Fibroblast of skin of right biceps (primary cell): ENCODE data around the gene MFSD6L.
"Not testable (repeated sequence)": the region's sequence is repeated elsewhere in the genome, so short reads cannot be mapped to it uniquely, and the experiment has no call there.

Experiments
- DNase-seq: peaks from one replicate; pipeline ENCODE4 v3.0.0-alpha.2; 2013

Gene MFSD6L

DNA sequence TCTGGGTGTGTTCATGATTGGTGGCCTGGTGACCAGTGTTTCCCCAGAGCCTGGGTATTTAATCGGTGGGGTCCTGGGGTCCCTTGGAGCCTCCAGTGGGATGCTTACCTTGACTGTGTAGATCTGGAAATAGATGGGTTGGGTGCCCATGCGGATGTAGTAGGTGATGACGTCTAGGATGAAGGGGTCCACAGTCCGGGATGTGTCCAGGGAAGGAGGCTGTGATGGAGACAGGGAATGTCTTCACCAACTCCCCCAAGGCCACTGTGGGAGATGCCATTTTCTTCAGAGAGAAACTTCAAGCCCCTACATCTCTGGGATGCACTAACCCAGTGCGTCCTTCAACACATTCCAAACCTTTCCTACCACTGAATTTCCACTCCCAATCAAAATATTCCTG lies 24.1 kb upstream of the MFSD6L start:
- no peak for DNase-seq

DNA sequence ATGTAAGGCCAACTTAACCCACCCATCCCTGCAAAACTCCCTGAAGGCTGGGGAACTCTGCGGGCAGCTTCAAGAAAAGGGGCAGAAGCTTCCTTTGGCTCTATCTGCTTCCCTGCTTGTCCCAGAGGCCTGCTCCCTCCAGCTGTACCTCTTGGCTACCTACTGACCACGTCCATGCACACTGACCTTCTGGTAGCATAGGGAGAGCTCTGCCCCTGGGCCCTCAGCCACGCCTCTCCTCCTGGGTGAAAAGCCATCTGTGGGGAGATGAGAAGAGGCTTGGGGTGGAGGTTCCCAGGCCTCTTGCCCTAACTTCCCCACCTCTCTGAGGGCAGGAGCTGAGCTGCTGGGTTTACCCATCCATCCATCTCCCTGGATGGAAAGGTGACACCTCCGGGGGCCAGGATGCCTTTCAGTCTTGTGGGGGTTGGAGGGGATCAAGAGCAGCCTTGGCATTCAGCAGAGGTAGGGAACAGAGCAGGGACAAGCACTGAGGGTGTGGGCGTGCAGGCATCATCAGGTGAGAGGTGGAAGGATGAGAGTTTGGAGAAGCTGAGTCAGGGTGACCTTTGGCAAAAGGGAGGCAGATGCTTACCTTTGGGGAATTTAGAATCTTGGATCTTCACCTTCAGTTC lies 23.4 kb upstream of the MFSD6L start:
- DNase-seq, result no peak

DNA sequence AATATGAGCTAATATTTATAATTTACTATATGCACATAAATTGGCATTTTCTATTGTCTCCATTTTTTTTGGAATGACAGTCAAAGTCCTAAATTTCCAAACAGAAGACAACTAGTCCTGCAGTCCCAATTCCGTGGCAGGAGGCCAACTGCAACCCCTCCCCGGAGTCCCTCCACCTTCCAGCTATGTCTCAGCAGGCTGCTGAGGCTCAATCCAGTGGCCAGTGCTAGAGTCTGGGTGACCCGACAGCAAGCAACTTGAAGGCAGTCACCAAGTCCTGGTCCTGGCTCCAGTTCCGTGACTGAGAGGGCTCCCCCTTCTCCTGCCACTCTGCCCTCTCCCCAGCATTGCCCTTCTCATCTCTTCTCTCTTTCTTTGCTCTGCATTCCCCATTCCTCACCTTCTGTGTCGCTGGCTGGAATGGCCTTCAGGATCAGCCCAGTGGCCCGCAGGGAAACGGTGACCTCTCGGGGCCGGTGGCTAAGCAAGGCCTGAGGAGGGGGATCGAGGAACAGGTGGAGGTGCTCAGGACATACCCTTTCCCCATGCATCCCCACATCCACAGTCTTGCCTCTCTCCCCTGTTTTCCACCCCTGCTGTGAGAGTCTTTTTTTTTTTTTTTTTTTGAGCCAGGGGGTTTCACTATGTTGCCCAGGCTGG lies 22.4 kb upstream of the MFSD6L start:
- no peak for DNase-seq

DNA sequence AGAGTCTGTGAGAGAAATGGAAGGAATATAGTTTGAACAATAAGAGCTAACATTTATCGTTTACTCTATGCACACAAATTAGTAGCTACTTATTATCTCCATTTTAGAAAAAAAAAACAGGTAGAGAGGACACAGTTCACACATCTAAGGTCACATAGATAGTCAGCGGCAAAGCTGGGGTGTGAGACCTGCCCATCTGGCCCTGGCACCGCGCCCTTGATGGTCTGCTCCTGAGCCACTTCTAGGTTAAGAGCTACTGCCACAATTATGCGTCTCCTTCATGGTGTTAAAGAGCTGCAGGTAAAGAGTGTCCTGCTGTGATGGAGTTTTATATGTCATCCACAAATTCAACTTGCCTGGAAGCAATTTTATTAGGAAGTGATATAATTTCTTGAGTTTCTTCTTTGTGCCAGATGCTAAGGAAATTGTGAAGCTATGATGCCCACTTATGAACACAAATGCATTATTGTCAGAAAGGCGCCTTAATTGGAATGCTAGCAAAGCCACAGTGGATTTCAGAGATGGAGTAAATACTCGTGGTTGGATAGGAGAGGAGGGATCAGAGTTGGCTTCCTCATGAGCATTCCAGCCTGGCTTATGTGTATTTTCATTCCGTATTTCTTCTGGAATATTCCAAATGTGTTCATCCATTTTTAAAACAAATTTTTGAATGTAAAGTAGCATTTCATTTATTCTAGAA lies 21.3 kb upstream of the MFSD6L start:
- no peak for DNase-seq

DNA sequence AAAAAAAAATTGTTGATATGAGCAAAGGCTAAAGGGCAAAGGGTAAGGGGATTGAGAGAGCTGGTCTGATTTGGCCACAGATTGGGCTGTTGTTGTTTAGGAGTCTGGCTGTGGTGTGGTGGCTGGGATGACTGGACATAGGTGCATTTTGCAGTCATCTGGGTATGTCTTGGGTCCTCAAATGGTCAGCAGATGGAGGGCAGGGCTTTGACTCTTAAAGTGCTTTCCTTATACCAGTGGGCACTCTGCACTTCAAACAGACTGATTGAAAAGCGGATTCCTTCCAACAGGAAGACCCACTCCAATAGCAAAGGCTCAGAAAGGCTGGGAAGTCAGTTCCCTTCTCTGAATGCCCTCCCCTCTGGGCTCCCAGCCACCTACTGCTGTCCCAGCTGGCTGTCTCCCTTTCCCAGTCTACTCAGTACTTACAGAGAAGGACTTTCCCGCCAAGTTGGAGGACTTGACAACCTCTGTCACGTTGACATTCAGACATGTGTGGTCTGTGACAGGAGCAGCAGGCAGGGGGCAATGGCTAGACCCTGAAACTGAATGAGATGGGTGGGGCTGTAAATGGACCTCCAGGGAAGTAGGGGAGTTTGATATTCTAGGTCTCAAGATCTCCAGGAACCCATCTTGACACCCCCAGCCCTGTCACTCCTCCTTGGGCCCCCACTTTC lies 19.6 kb upstream of the MFSD6L start:
- DNase-seq, result no peak

DNA sequence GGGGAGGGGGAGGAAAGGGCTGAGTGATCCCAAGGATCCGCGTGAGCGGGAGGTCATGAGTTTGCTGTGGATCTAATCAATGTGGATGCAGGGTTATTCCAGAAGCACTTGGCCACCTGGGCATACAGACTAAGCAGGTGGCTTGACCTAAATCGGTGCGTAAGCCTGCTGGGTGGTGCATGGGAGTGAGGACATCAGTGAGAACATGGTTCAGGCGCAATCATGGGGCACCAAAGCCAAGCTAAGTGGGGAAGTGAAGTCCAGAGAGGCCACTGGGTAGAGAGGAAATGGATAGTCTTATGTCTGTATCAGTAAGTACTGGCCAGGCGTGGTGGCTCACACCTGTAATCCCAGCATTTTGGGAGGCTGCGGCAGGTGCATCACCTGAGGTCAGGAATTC lies 18.9 kb upstream of the MFSD6L start:
- DNase-seq, result no peak

DNA sequence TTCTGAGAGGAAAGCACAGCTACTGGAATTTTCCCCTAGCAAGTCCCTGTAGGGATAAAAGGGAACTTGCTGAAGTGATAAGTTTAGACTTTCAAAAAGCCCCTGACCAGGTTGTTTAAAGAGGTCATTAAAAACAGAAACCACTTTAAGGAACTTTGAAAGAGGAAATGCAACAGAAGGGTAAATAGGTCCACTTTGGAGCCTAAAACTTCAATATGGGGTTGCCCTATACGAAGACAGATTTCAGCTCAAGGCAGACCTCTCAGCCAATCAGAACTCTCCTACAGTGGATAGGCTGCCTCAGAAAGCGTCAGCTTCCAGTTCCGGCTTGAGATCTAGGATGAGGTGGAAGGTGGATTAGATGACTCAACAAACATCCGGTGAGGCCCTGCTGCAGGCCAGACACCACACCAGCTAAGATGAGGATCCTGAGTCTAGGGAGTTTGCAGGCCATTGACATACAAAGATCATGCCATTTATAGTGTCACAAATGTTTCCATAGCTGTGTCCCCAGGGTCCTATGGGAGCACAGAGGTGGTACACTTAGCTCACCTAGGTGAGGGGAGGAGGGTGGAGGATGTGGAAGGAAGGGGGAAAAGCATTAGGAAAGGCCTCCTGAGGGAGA lies 7.9 kb upstream of the MFSD6L start:
- DNase-seq, result peak; percentile 19

DNA sequence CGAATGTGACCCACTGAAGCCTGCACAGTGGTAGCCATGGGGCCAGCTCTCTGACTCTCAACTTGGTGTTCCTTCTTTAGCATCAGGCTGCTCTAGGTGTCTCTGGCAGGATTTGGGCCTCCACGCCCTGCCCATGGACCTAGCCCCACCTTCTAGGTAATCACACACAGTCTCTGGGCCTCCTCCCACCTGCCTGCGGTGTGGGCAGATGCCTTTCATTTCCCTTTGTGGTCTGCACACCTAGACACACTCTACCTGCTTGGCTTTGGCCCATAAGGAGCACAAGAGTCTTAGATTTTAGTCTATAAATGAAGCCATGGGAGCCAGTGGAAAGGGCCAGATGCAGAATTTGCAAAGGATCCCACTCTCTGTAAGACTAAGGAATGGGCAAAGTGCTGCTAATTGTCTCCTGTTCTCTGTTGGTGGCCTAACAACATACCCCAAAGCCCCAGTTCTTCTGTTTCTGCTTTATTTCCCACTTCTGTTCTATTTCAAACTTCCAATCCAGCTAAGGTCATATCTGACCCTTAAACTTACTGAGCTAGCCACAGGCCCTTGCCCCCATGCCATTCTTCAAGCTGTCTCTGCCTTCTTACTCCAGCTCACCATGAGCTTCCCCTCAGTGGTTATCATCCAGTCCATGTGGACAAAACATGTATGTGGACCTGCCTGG lies 7.2 kb upstream of the MFSD6L start:
- no peak for DNase-seq

DNA sequence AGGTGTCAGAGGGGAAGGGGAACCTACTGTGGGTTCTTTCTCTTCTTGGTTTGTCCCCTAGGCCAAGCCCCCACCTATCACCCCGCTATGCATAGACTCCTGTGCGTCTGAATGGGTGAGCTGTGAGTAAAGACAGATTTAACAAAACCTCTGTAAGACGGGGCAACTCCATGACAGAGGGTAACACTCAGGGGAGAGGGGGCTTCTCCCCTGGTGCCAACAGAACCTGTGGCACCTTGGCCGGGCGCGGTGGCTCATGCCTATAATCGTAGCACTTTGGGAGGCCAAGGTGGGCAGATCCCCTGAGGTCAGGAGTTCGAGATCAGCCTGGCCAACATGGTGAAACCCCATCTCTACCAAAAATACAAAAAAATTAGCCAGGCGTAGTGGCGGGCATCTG lies 6.2 kb upstream of the MFSD6L start:
- not testable (repeated sequence) for DNase-seq

DNA sequence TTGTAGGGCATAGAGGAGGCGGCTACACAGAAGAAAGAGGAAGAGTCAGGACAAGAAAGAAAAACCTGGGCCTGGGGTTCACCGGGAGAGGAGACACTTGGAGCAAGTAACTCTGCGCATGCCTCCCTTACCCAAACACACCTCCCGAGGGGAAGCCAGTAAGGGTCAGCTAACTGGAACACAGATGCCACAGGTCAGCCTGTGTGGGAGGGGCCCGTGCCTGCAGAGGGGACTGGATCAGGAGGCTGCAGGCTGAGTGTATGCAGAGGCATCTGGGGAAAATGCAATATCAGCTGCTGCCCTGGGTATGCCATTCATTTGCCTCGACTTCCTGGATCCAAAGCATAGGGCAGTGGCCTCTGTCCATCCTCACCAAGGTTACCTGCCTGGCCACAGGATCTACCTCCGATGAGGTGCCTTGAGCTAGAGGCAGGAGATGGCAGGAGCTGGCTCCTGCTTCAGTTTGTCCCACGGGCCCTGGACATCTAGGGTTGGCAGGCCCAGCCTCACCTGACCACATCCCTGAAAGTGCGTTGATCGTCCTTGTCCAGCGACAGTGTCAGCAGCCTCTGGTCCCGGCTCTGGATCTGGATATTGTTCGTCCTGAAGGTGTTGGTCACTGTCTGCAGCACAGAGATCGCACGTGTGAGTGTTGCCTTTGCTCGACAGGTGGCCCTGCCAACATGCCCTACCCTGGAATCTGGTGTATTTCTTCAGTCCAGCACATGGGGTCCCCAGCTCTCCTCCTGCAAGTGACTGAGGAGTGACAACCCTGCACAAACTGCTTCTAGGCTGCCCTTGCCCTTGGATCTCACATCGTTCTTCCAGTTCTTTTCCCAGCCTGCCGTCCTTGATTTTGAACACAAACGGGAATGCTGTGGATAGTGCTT lies 4.6 kb upstream of the MFSD6L start:
- DNase-seq, result no peak

DNA sequence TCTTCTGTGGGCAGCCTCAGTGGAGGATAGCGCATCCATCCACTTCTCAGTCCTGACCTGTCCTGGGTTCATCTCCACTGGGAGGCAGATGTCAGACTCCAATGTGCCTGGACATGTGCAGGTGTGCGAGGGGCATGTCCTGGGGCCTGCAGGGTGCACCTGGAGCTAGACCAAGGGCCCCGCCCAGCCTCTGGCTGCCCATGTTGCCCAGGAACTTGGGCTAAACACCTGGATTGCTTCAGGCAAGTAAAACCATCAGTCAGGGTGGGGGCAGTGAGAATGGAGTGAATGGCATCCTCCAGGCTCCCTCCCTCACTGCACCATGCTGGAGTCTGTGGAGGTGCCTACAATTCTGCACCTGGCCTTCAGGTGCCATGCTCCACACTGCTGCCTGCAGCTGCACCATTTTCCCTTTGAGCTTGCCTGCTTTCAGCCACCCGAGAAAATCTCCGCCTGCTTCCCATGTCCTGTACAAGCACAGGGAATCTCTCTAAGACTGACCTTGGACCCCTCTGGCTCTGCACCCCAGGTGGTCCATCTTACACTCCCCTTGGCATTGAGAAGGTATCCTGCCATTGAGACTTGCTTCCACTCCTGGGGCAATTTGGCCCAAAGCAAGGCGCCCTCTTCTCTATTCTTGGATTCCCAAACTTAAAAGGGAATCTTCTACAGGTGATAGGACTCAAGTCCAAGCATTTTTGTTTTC lies 2.1 kb upstream of the MFSD6L start:
- DNase-seq, result no peak

DNA sequence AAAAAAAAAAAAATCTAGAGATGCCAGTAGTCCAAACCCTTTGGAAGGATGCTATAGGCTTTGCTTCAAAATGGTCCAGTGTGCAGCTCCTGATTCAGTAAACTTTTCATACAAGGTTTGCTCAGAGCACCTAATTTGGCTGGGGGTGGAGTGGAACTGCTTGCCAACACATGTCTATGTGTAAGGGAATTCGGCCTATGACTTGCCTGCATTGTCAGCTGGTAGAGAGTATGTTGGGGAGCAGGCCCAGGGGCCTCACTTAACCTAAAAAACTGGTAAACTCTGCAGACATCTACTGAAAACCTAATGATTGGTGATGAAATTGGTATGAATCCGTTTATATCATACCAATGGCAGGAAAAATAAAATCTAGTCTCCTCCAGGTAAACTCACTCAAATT lies 1.5 kb upstream of the MFSD6L start:
- no peak for DNase-seq

DNA sequence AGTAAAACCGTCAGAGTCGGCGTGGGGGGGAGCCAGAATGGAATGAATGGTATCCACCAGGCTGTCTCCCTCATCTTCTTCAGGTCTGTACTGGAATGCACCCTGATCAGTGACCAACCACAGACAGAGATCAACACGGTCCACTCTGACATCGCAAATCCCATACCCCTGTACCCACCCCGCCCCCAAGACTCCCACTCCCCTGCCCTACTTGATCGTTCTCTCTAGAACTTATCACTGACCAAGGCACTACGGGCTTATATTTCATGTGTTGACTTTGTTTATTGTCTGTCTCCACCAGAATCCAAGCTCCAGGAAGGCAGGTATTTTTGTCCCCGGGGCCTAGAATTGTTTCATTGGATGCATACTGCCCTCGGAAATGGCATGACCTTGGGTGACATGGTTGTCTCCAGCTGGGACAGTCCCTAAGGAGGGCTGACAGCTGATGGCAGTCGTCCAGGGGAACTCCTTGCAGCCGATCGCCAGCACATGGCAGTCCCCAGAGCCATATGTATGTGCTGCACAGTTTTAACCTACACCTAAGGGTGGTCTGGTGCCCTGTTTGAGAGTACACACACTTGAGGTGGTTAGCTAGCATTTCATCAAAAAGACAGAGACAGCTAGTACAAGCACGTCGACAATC lies 526 bp upstream of the MFSD6L start:
- DNase-seq, result no peak

DNA sequence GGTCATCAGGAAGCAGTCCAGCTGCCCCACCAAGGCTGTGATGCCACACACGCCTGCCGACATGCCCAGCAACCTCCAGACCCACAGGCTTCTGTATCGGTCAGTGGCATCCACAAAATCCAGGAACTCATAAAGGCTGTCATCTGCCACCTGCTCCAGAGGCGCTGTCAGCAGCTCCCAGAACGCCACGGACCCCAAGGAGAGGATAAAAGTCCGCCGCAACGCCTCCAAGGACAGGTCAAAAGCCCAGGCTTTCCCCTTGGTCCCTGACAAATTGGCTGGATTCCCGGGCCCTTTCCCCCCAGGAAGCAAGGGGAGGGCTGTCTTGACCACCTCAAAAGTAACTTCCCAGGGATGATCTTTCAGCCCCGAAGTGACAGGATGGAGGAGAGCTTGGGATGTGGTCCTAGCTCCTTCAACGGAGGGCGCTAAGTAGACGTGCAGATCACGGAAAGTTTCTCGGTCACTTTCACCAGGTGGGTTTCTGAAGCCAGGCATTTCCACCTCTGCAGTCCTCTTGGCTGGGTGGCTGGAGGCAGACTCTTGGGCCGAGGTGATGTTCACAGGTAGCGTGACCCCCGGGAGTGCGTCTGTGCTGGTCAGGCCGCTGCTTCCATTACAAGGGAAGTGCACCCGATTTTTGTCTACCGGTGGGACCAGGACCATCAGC lies 854 bp downstream of the MFSD6L start:
- DNase-seq, result no peak

DNA sequence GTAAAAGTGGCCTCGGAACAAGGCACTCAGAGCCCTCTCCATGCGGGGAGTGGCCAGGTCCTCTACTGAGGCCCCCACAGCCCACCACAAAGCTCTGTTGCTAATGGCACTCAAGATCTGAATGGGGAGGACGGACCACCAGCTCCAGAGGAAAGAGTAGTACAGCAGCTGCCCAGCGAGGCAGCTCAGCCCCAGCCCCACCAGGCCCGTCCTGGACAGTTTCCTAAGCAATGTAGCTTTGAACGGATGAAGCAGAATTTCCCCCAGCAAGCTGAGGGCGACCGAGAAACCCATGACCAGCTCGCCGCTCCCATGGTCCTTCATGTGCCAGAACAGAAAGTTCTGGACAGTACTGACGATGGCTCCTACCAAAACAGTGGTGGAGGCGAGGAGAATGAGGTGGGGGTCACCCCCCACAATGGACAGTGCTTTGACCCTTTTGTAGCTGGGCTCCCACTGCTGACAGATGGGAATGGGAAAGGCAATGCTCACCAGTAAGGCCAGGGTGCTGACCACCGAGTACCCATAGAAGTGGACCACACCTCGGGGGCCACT lies 1.5 kb downstream of the MFSD6L start:
- DNase-seq, result no peak

DNA sequence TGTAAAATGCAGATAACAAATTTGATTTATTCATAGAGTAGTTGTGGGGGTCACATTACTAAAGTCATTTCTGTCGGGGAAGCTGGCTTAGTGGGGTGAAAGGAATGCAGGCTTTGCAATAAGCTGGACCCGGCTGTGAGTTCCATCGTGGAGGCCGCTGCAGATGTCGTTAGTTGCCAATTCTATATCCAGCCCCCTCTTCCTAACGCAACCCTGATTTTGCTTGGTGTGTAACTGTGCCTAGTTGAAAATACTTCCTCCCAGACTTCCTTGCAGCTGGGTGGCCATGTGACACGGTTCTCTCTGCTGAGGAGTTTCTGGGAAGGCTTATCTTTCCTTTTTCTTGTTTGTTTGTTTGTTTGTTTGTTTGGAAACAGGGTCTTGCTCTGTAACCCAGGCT lies 4.5 kb downstream of the MFSD6L start:
- DNase-seq, result peak; percentile 28

DNA sequence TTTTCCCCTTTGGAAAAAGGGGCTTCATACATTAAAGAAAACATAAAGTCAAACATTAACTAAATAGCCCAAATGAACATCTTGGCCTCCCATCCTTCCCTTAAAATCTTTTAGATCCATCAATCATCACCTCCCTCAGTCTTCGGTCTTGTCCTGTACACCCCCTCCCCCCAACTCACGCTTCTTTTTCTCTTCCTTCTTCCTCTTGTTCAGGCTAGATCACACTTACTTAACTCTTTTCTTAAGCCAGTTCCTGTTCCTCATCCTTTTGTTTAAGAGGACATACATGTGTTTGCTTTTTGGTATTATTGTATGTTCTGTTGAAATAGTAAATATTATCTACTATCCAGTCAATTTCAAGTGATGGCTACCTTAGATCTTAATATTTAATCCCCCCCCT lies 5.5 kb downstream of the MFSD6L start:
- no peak for DNase-seq

DNA sequence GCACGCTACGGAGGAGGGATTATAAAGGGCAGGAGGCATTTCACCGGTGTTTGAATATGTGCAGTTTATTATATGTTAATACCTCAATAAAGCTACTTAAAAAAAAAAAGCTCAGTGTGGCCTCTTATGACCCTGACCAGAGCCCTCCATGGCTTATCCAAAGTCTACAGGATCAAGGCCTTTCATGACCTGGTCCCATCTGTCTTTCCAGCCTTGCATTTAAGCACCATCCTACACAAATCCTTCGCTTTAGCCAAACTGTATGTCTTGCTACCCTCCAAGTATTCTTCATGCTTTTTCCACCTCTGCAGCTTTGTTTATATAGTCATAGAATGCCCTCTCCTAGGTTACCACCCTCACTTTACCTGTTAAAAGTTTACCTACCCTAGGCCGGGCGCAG lies 6.5 kb downstream of the MFSD6L start:
- no peak for DNase-seq

DNA sequence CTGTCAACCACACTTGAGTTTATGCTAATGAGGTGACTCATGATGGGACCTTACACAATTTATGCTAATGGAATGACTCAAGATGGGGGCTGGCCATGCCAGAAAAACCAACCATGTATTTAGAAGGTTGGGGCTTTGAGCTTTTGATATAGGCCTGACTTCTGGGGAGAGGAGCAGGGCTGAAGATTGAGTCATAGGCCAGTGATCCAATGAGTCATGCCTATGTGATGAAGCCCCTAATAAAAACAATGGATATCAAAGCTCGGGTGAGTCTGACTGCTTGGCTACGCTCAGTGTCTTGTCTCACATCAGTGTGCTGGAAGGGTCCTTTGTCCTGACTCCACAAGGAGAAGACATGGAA lies 7.3 kb downstream of the MFSD6L start:
- peak; percentile 90 for DNase-seq
